Astrocyte (in vitro differentiated cells and primary cell): ENCODE measurements around the gene PRKCA. TPM values are rescaled to one million over a fixed set of nuclear protein-coding genes. Genes with fewer than 3 reads are reported as not detected.

ENCODE experiments used
- DNase-seq: peaks from one replicate; pipeline ENCODE4 v3.0.0-alpha.2; 2010; ENCODE audit warnings: low read depth
- FAIRE-seq: peaks from 2 replicates; lab custom pipeline; 2011; peaks lifted over from hg19 to GRCh38; lab: Jason Lieb, UNC
- H2AFZ ChIP-seq: 2 replicates; pipeline ENCODE4 v1.6.0; 2012; ENCODE audit warnings: low read depth, low read length, inconsistent platforms
- H3K27ac ChIP-seq: 2 replicates; pipeline ENCODE4 v1.5.1; 2011; ENCODE audit warnings: low read depth, low read length, inconsistent platforms
- H3K27me3 ChIP-seq: 2 replicates; pipeline ENCODE4 v1.6.0; 2011; ENCODE audit warnings: low read length, inconsistent platforms; ENCODE audit not compliant: insufficient read depth
- H3K36me3 ChIP-seq: 2 replicates; pipeline ENCODE4 v1.5.1; 2011; ENCODE audit warnings: low read length, inconsistent platforms; ENCODE audit not compliant: insufficient read depth
- H3K4me1 ChIP-seq: 2 replicates; pipeline ENCODE4 v1.5.1; 2011; ENCODE audit warnings: low read length, inconsistent platforms; ENCODE audit not compliant: insufficient read depth
- H3K4me2 ChIP-seq: 2 replicates; pipeline ENCODE4 v1.6.0; 2012; ENCODE audit warnings: low read length, inconsistent platforms
- H3K4me3 ChIP-seq: 2 replicates; pipeline ENCODE4 v1.5.1; 2011; ENCODE audit warnings: low read depth, mild to moderate bottlenecking, low read length, inconsistent platforms; ENCODE audit not compliant: insufficient read depth
- H3K79me2 ChIP-seq: 2 replicates; pipeline ENCODE4 v1.6.0; 2012; ENCODE audit warnings: mild to moderate bottlenecking, low read length, inconsistent platforms; ENCODE audit not compliant: insufficient read depth
- H3K9ac ChIP-seq: 2 replicates; pipeline ENCODE4 v1.6.0; 2012; ENCODE audit warnings: mild to moderate bottlenecking, low read length, inconsistent platforms
- H3K9me3 ChIP-seq: 2 replicates; pipeline ENCODE4 v1.5.1; 2012; ENCODE audit warnings: low read depth, mild to moderate bottlenecking, low read length, inconsistent platforms; ENCODE audit not compliant: insufficient read depth
- H4K20me1 ChIP-seq: 2 replicates; pipeline ENCODE4 v1.6.0; 2012; ENCODE audit warnings: low read length, inconsistent platforms; ENCODE audit not compliant: insufficient read depth
- H3K27ac Mint-ChIP-seq: one replicate; pipeline ENCODE4 v1.8.0; 2021; ENCODE audit warnings: mild to moderate bottlenecking, mixed read lengths; ENCODE audit not compliant: unreplicated experiment
- H3K27me3 Mint-ChIP-seq: one replicate; pipeline ENCODE4 v1.8.0; 2021; ENCODE audit warnings: low read depth, mixed read lengths; ENCODE audit not compliant: unreplicated experiment
- H3K36me3 Mint-ChIP-seq: one replicate; pipeline ENCODE4 v1.8.0; 2021; ENCODE audit warnings: low read depth, mixed read lengths; ENCODE audit not compliant: unreplicated experiment
- H3K4me1 Mint-ChIP-seq: one replicate; pipeline ENCODE4 v1.8.0; 2021; ENCODE audit warnings: low read depth, mixed read lengths; ENCODE audit not compliant: unreplicated experiment
- H3K4me3 Mint-ChIP-seq: one replicate; pipeline ENCODE4 v1.8.0; 2021; ENCODE audit warnings: mild to moderate bottlenecking, moderate library complexity, mixed read lengths; ENCODE audit not compliant: unreplicated experiment
- H3K9me3 Mint-ChIP-seq: one replicate; pipeline ENCODE4 v1.8.0; 2021; ENCODE audit warnings: mild to moderate bottlenecking, mixed read lengths; ENCODE audit not compliant: unreplicated experiment
- EZH2 ChIP-seq: IDR thresholded peaks from 2 replicates; pipeline ENCODE4 v1.6.1; 2012; ENCODE audit warnings: mild to moderate bottlenecking, low read length, inconsistent platforms; ENCODE audit not compliant: insufficient read depth
- total RNA-seq: library from RNA; stranded (reverse); gene quantifications from 2 replicates; pipeline ENCODE4 v1.2.1, GENCODE V29; 2021
- TF ChIP-seq, protein P1 (sequence below): IDR thresholded peaks from 2 replicates; pipeline ENCODE4 v1.5.1; 2011; ENCODE audit warnings: low read depth, mild to moderate bottlenecking, inconsistent platforms, low read length, moderate library complexity; ENCODE audit not compliant: insufficient read depth

Gene PRKCA
- total RNA-seq, 1 donor from 2014 or later, result 49.9 TPM

DNA sequence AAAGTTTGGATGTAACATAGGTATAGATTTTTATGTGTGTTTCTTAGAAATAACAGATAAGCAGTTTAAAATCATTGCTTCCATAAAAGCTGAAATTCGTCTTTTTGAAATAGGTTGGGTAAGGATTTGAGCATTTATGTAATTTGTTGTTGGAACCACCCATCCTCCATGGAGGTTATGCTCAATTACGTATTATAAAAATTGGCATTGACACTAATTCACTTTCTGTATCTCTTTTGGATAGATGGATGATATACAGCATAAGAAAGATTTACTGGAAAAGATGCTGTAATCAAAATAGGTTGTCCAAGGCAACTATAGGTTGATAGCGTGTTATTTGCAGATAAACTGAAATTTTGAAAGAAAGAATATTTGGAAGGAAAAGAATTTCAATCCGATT, 105.5 kb downstream of the PRKCA start:
- FAIRE-seq, result no peak
- Histone ChIP-seq H4K20me1 (peaks cover 47% of the 10 kb centered on the region), H3K27ac (no peak overlapping the region), H2AFZ (no peak overlapping the region), H3K79me2 (peaks cover 56% of the 10 kb centered on the region), H3K9ac (no peak overlapping the region), H3K27me3 (no peaks in the 10 kb centered on the region), H3K4me3 (no peak overlapping the region), H3K4me1 (peaks cover 4% of the 10 kb centered on the region), H3K9me3 (no peaks in the 10 kb centered on the region), H3K36me3 (no peaks in the 10 kb centered on the region), H3K4me2 (no peak overlapping the region)
- Mint-ChIP-seq H3K9me3 (no peaks in the 10 kb centered on the region), H3K4me1 (peaks cover 16% of the 10 kb centered on the region), H3K27me3 (no peaks in the 10 kb centered on the region), H3K4me3 (no peak overlapping the region), H3K27ac (no peak overlapping the region), H3K36me3 (no peaks in the 10 kb centered on the region)
- no peak for DNase-seq
- TF ChIP-seq, protein P1, sequence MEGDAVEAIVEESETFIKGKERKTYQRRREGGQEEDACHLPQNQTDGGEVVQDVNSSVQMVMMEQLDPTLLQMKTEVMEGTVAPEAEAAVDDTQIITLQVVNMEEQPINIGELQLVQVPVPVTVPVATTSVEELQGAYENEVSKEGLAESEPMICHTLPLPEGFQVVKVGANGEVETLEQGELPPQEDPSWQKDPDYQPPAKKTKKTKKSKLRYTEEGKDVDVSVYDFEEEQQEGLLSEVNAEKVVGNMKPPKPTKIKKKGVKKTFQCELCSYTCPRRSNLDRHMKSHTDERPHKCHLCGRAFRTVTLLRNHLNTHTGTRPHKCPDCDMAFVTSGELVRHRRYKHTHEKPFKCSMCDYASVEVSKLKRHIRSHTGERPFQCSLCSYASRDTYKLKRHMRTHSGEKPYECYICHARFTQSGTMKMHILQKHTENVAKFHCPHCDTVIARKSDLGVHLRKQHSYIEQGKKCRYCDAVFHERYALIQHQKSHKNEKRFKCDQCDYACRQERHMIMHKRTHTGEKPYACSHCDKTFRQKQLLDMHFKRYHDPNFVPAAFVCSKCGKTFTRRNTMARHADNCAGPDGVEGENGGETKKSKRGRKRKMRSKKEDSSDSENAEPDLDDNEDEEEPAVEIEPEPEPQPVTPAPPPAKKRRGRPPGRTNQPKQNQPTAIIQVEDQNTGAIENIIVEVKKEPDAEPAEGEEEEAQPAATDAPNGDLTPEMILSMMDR, result no peak
- TF ChIP-seq EZH2, result no peak

DNA sequence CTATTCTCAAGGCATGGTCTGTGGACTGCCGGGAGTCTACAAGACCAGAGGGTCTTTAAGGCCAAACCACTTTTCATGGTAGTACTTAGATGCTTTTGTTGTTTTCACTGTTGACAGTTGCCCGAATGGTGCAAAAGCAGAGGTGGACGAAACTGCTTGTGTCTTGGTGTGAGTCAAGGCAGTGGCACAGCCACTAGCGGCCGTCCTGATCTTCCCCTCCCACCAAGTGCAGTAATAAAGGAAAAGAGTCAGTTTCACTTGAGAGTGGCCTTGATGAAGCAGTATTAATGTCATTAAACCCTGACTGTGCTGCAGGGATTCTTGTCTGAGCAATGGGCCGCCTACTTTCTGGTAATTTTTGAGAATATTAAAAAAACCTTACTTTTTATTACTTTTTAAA, 109.1 kb downstream of the PRKCA start:
- peaks cover 9% of the 10 kb centered on the region for H3K4me1 Mint-ChIP-seq
- DNase-seq (no peak), FAIRE-seq (no peak)
- Histone ChIP-seq H3K4me1 (no peaks in the 10 kb centered on the region), H3K9me3 (no peaks in the 10 kb centered on the region), H3K4me3 (no peak overlapping the region), H2AFZ (no peak overlapping the region), H3K4me2 (no peak overlapping the region), H3K79me2 (peaks cover 54% of the 10 kb centered on the region), H3K36me3 (no peaks in the 10 kb centered on the region), H3K27ac (no peak overlapping the region), H3K27me3 (no peaks in the 10 kb centered on the region), H4K20me1 (peaks cover 47% of the 10 kb centered on the region), H3K9ac (no peak overlapping the region)
- H3K27ac Mint-ChIP-seq, result no peak overlapping the region
- no peak overlapping the region for H3K4me3 Mint-ChIP-seq
- no peaks in the 10 kb centered on the region for H3K9me3 Mint-ChIP-seq
- H3K36me3 Mint-ChIP-seq, result no peaks in the 10 kb centered on the region
- TF ChIP-seq EZH2, result no peak
- TF ChIP-seq, protein P1, result no peak
- H3K27me3 Mint-ChIP-seq, result no peaks in the 10 kb centered on the region

DNA sequence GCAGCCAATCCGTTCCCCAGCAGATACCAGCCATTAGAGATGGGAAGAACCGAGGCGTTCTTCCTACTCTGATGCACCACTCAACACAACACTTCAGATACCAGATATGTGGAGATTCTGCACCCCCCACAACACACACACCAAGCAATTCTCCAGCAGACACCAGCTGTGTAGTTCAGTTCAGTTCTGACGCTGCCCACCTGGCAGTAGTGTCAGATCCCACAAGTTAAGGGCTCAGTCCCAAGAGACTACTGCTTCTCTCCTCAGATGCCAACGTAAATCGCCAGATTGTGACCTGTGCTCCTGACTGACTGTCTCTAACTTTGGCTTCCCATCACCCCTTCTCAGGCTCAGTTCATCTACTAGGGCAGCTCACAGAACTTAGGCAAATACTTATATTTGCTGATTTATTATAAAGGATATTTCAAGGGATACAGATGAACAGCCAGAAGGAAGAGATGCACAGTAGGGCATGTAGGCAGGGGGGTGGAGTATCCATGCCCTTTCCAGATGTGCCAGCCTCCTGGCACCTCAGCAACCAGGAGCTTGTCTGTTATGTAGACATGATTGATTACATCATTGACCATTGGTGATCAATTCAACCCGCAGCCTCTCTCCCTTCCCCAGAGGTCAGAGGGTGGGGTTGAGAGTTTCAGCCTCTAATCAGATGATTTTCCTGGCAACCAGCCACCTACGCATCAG, 110.6 kb downstream of the PRKCA start:
- no peaks in the 10 kb centered on the region for H3K36me3 ChIP-seq
- peaks cover 51% of the 10 kb centered on the region for H3K79me2 ChIP-seq
- no peak overlapping the region for H3K4me2 ChIP-seq
- no peaks in the 10 kb centered on the region for H3K27me3 ChIP-seq
- peaks cover 45% of the 10 kb centered on the region for H4K20me1 ChIP-seq
- H3K9me3 ChIP-seq, result no peaks in the 10 kb centered on the region
- H3K9ac ChIP-seq, result no peak overlapping the region
- no peak for DNase-seq
- peaks cover 7% of the 10 kb centered on the region for H3K4me1 Mint-ChIP-seq
- no peak overlapping the region for H3K4me3 Mint-ChIP-seq
- H3K4me3 ChIP-seq, result no peak overlapping the region
- FAIRE-seq, result no peak
- no peak overlapping the region for H3K27ac Mint-ChIP-seq
- H3K4me1 ChIP-seq, result no peaks in the 10 kb centered on the region
- no peaks in the 10 kb centered on the region for H3K36me3 Mint-ChIP-seq
- H3K27ac ChIP-seq, result no peak overlapping the region
- no peaks in the 10 kb centered on the region for H3K9me3 Mint-ChIP-seq
- no peaks in the 10 kb centered on the region for H3K27me3 Mint-ChIP-seq
- no peak overlapping the region for H2AFZ ChIP-seq
- TF ChIP-seq, protein P1, result no peak
- no peak for TF ChIP-seq EZH2
